Loucy (cell line): ENCODE data around the gene ZCCHC2.

Experiments
- H2AFZ ChIP-seq: fragments of 200-600 bp; sonication (generic); 2 replicates; pipeline ENCODE4 v1.6.0; 2016; ENCODE audit warnings: antibody characterized with exemption, mild to moderate bottlenecking, low read length, moderate library complexity
- H3F3A ChIP-seq: fragments of 200-600 bp; 2 replicates; pipeline ENCODE4 v1.6.0; 2016; ENCODE audit warnings: antibody characterized with exemption, low read depth, mild to moderate bottlenecking
- H3K27me3 ChIP-seq: fragments of 200-600 bp; sonication (generic); 2 replicates; pipeline ENCODE4 v1.6.1; 2014; ENCODE audit warnings: low read length, mild to moderate bottlenecking; ENCODE audit not compliant: insufficient read depth, poor library complexity, severe bottlenecking
- H3K36me3 ChIP-seq: fragments of 200-600 bp; sonication (generic); 2 replicates; pipeline ENCODE4 v1.6.1; 2016; ENCODE audit warnings: low read length; ENCODE audit not compliant: insufficient read depth
- H3K4me1 ChIP-seq: fragments of 200-600 bp; sonication (generic); 2 replicates; pipeline ENCODE4 v1.5.1; 2014; ENCODE audit warnings: low read length, mild to moderate bottlenecking; ENCODE audit not compliant: insufficient read depth, poor library complexity, severe bottlenecking
- H3K4me2 ChIP-seq: fragments of 200-600 bp; sonication (generic); 2 replicates; pipeline ENCODE4 v1.6.0; 2014; ENCODE audit warnings: antibody characterized with exemption, low read length, low read depth, mild to moderate bottlenecking; ENCODE audit not compliant: poor library complexity, severe bottlenecking
- H3K4me3 ChIP-seq: fragments of 200-600 bp; sonication (generic); 2 replicates; pipeline ENCODE4 v1.5.1; 2014; ENCODE audit warnings: low read length, mild to moderate bottlenecking, mixed read lengths; ENCODE audit not compliant: poor library complexity, severe bottlenecking
- H3K79me2 ChIP-seq: fragments of 200-600 bp; sonication (generic); 2 replicates; pipeline ENCODE4 v1.6.1; 2014; ENCODE audit warnings: low read length; ENCODE audit not compliant: insufficient read depth
- H3K9ac ChIP-seq: fragments of 200-600 bp; sonication (generic); 2 replicates; pipeline ENCODE4 v1.6.0; 2014; ENCODE audit warnings: mild to moderate bottlenecking, low read depth, low read length, moderate library complexity; ENCODE audit not compliant: poor library complexity, severe bottlenecking
- H3K9me2 ChIP-seq: fragments of 200-600 bp; sonication (generic); replicated peaks from 2 replicates; pipeline ENCODE4 v1.6.1; 2016; ENCODE audit warnings: low read depth, low read length, mixed read lengths
- H3K9me3 ChIP-seq: fragments of 200-600 bp; sonication (generic); 2 replicates; pipeline ENCODE4 v1.6.1; 2014; ENCODE audit warnings: mild to moderate bottlenecking, antibody characterized with exemption, low read length, low read depth; ENCODE audit not compliant: insufficient read depth
- H4K20me1 ChIP-seq: fragments of 200-600 bp; sonication (generic); 2 replicates; pipeline ENCODE4 v1.6.0; 2014; ENCODE audit warnings: antibody characterized with exemption, low read length, mild to moderate bottlenecking; ENCODE audit not compliant: insufficient read depth, poor library complexity, severe bottlenecking
- EZH2phosphoT487 ChIP-seq: fragments of 200-600 bp; IDR thresholded peaks from 2 replicates; pipeline ENCODE4 v1.6.1; 2018; ENCODE audit warnings: antibody characterized with exemption, mild to moderate bottlenecking, moderate library complexity, borderline replicate concordance
- TF ChIP-seq, protein P1 (sequence below): fragments of 200-600 bp; sonication (generic); conservative IDR thresholded peaks from 2 replicates; pipeline ENCODE4 v1.5.1; 2014; ENCODE audit warnings: mild to moderate bottlenecking, antibody characterized with exemption, low read length

ZCCHC2 gene

DNA sequence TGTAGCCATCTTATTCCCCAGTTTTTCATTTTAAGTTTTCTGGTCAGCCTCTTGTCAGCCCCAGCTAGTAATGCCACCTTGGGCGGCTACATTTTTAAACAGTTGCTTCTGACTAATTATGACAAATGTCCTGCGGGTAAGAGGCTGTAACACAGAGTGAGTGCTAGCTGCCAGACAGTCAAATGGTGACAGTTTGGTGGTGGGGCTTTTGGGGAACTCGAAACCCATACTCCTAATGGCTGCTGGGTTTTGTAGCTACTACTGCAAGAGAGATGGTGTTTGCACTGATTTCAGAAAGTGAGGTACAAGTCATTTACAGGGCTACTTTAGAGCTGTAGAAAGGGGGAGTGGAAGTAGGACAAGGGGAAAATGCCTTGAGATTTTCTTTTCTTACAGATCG, 48.2 kb downstream of the ZCCHC2 start:
- no peaks in the 10 kb centered on the region for H3K27me3 ChIP-seq
- H3K36me3 ChIP-seq = peaks cover 64% of the 10 kb centered on the region

DNA sequence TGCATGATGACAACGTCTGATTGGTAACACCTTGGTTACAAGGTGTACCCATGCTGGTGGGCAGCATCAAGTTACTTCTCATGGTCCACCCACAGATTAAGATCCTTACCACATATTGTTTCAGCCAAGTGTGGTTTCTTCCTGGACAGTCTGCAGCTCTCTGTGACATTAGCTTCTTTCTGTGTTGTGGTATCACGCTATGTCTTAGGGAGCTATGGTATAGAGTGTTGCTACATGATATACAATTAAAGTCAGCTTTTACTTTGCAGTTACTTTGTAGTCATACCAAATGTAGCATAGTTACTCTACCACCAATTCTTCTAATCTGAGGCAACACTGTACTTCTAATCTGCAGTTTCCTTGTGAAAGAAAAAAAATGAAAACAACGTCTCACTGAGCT, 48.8 kb downstream of the ZCCHC2 start:
- Histone ChIP-seq H3K36me3 (peaks cover 65% of the 10 kb centered on the region), H3K9me3 (0 out of 2 replicates have a peak, but pooled peaks cover 3% of the 10 kb centered on the region)

More for the DNA sequence above, 48.2 kb downstream of the ZCCHC2 start:
- Histone ChIP-seq H4K20me1 (no peaks in the 10 kb centered on the region), H3K4me1 (no peaks in the 10 kb centered on the region), H3K4me2 (no peak overlapping the region), H3F3A (no peaks in the 10 kb centered on the region), H3K4me3 (no peak overlapping the region), H2AFZ (no peak overlapping the region), H3K9me2 (no peaks in the 10 kb centered on the region), H3K79me2 (no peaks in the 10 kb centered on the region), H3K9me3 (0 out of 2 replicates have a peak, but pooled peaks cover 3% of the 10 kb centered on the region), H3K9ac (no peak overlapping the region)
- TF ChIP-seq, protein P1, sequence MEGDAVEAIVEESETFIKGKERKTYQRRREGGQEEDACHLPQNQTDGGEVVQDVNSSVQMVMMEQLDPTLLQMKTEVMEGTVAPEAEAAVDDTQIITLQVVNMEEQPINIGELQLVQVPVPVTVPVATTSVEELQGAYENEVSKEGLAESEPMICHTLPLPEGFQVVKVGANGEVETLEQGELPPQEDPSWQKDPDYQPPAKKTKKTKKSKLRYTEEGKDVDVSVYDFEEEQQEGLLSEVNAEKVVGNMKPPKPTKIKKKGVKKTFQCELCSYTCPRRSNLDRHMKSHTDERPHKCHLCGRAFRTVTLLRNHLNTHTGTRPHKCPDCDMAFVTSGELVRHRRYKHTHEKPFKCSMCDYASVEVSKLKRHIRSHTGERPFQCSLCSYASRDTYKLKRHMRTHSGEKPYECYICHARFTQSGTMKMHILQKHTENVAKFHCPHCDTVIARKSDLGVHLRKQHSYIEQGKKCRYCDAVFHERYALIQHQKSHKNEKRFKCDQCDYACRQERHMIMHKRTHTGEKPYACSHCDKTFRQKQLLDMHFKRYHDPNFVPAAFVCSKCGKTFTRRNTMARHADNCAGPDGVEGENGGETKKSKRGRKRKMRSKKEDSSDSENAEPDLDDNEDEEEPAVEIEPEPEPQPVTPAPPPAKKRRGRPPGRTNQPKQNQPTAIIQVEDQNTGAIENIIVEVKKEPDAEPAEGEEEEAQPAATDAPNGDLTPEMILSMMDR = no peak
- no peak for TF ChIP-seq EZH2phosphoT487

DNA sequence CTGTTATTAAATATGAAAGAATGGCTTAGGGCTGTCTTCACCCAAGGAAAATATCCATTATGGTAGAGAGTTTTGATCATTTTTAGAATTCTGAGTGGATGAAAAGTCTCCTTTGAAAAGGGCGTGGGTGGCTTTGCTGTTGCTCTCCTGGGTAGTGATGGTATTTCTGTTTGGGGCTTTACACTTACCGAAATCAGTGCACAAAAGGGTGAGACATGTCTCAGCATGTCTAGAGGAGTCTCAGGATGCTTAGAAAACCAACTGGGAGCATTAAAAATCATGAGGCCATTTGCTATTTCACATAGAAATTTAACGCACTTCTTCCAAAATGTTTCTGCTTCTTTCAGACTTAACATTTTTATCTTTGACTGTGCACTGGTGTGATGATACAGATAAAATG, 49.6 kb downstream of the ZCCHC2 start:
- Histone ChIP-seq H3F3A (no peaks in the 10 kb centered on the region), H3K9ac (no peak overlapping the region), H3K4me2 (no peak overlapping the region), H3K27me3 (no peaks in the 10 kb centered on the region), H3K79me2 (no peaks in the 10 kb centered on the region), H2AFZ (no peak overlapping the region), H4K20me1 (no peaks in the 10 kb centered on the region), H3K4me3 (no peak overlapping the region), H3K9me3 (0 out of 2 replicates have a peak, but pooled peaks cover 3% of the 10 kb centered on the region), H3K36me3 (peaks cover 69% of the 10 kb centered on the region), H3K4me1 (no peaks in the 10 kb centered on the region), H3K9me2 (no peaks in the 10 kb centered on the region)
- no peak for TF ChIP-seq EZH2phosphoT487
- TF ChIP-seq, protein P1 = no peak

More for the DNA sequence above, 48.8 kb downstream of the ZCCHC2 start:
- Histone ChIP-seq H3K4me2 (no peak overlapping the region), H3F3A (no peaks in the 10 kb centered on the region), H3K27me3 (no peaks in the 10 kb centered on the region), H3K9ac (no peak overlapping the region), H3K4me1 (no peaks in the 10 kb centered on the region), H4K20me1 (no peaks in the 10 kb centered on the region), H3K79me2 (no peaks in the 10 kb centered on the region), H2AFZ (no peak overlapping the region), H3K9me2 (no peaks in the 10 kb centered on the region), H3K4me3 (no peak overlapping the region)
- TF ChIP-seq, protein P1 = no peak
- TF ChIP-seq EZH2phosphoT487 = no peak
